Measurements from ENCODE around the gene KRAS. TPM values are rescaled to one million over a fixed set of nuclear protein-coding genes. Genes with fewer than 3 reads are reported as not detected.

Gene KRAS
- total RNA-seq, 1 experiment from 2014 or later: 47.5 TPM

- no peak overlapping the region for H3K23ac ChIP-seq (ENCODE audit: insufficient read length, low read depth, low read length)
- no peak overlapping the region for H2BK15ac ChIP-seq (ENCODE audit: low read depth, low read length)
- H3K27me3 Mint-ChIP-seq (ENCODE audit: low read depth): no peaks in the 10 kb centered on the region
- H3K4me1 ChIP-seq (ENCODE audit: insufficient read depth, low read length): no peaks in the 10 kb centered on the region; the same call in 1 of the 2 replicates
- no peaks in the 10 kb centered on the region for H3K79me2 ChIP-seq (ENCODE audit: insufficient read depth, low read length)
- no peaks in the 10 kb centered on the region for H3K9me3 ChIP-seq (ENCODE audit: control insufficient read depth, low read depth, low read length)
- no peaks in the 10 kb centered on the region for H3K36me3 Mint-ChIP-seq (ENCODE audit: insufficient read depth in 1 of 3, low read depth in 3 of 3)
- no peaks in the 10 kb centered on the region for H3K9me3 Mint-ChIP-seq
- H3K23me2 ChIP-seq (ENCODE audit: insufficient read length, low read depth, low read length, poor library complexity, severe bottlenecking): no peaks in the 10 kb centered on the region
- no peak overlapping the region for H4K91ac ChIP-seq (ENCODE audit: insufficient read length, low read depth, low read length)
- no CpG with 5 or more reads among the region's 6 CpGs for WGBS (ENCODE audit: extremely low coverage, insufficient read length, low lambda C conversion rate)
- H4K8ac ChIP-seq (replicated peaks; ENCODE audit: insufficient read length, low read depth, low read length): no peak overlapping the region
- H2BK12ac ChIP-seq (ENCODE audit: insufficient read length, low read depth, low read length): no peak overlapping the region
- H3K27ac Mint-ChIP-seq: no peak overlapping the region
- H2BK120ac ChIP-seq (ENCODE audit: low read depth, low read length, poor library complexity, severe bottlenecking): no peak overlapping the region
- no peak for DNase-seq
- H4K20me1 ChIP-seq (ENCODE audit: control insufficient read depth, insufficient read depth, insufficient read length): no peaks in the 10 kb centered on the region
- no peak overlapping the region for H3K4me3 Mint-ChIP-seq
- H3K9ac ChIP-seq (ENCODE audit: extremely low read depth, insufficient read length, low read length): no peak overlapping the region
- no peak overlapping the region for H3K18ac ChIP-seq (ENCODE audit: insufficient read length, low read depth, low read length)
- H3K4me2 ChIP-seq (ENCODE audit: insufficient read depth, insufficient read length, low read length): no peak overlapping the region
- H3K4ac ChIP-seq (ENCODE audit: low read depth, low read length): no peak overlapping the region
- TF ChIP-seq CTCF (conservative IDR thresholded peaks at IDR 0.05): no peak
- H2AK5ac ChIP-seq (ENCODE audit: insufficient read length, low read length): no peak overlapping the region
- no peak overlapping the region for H2BK20ac ChIP-seq (ENCODE audit: low read depth, low read length, poor library complexity, severe bottlenecking)
- no peak overlapping the region for H2AFZ ChIP-seq (ENCODE audit: low read length)
- H3K4me1 Mint-ChIP-seq: no peaks in the 10 kb centered on the region
- H3K27ac ChIP-seq (ENCODE audit: insufficient read length, low read depth, low read length): no peak overlapping the region
- H4K5ac ChIP-seq (ENCODE audit: insufficient read length, low read depth, low read length): no peak overlapping the region
- H3T11ph ChIP-seq (ENCODE audit: low read length): no peak overlapping the region
- H3K14ac ChIP-seq (ENCODE audit: insufficient read depth, low read length): no peak overlapping the region
- H2BK5ac ChIP-seq (ENCODE audit: insufficient read length, low read length): no peak overlapping the region
- H3K56ac ChIP-seq (ENCODE audit: insufficient read length, low read depth, low read length): no peak overlapping the region
- H3K27me3 ChIP-seq (ENCODE audit: insufficient read depth, low read length): no peaks in the 10 kb centered on the region
- H3K79me1 ChIP-seq (ENCODE audit: insufficient read depth, low read depth, low read length, poor library complexity, severe bottlenecking): no peaks in the 10 kb centered on the region
Measured at GRCh38 chr12:25162866-25163265, 87.9 kb downstream of the KRAS start.
